Testis (tissue), 3 donors: ENCODE results near the gene ADGRE2. TPM values are rescaled to one million over a fixed set of nuclear protein-coding genes. Genes with fewer than 3 reads are reported as not detected.

ENCODE experiments used
- DNase-seq: peaks from one replicate; pipeline ENCODE4 v3.0.0-alpha.2; 2019
- H3K27ac ChIP-seq, 2 donors: fragments of 200-600 bp; sonication (generic); one replicate each; pipeline ENCODE4 v1.5.1; 2019
- H3K27me3 ChIP-seq: fragments of 200-600 bp; sonication (generic); one replicate; pipeline ENCODE4 v1.5.1; 2019
- H3K36me3 ChIP-seq: fragments of 200-600 bp; sonication (generic); one replicate; pipeline ENCODE4 v1.5.1; 2017; ENCODE audit warnings: low read depth; ENCODE audit errors: missing control alignments
- H3K4me1 ChIP-seq: fragments of 200-600 bp; sonication (generic); one replicate; pipeline ENCODE4 v1.5.1; 2019
- H3K4me3 ChIP-seq, 2 donors: fragments of 200-600 bp; sonication (generic); one replicate each; pipeline ENCODE4 v1.5.1; 2017 to 2019
- H3K9me3 ChIP-seq: fragments of 200-600 bp; sonication (generic); one replicate; pipeline ENCODE4 v1.5.1; 2017
- POLR2A ChIP-seq: fragments of 450-650 bp; IDR thresholded peaks from one replicate; pipeline ENCODE4 v1.6.1; 2017; ENCODE audit warnings: antibody characterized with exemption, mild to moderate bottlenecking, moderate library complexity
- WGBS, 2 donors: methylation state at CpG; one replicate each; pipeline ENCODE4 v1.1.5; 2018; 5-methylcytosine and 5-hydroxymethylcytosine counted together
- intact Hi-C: fragments of 100-400 bp; cut with DNase I; formaldehyde crosslinking; loops from one replicate; pipeline ENCODE4 v1.15.1; 2023; ENCODE audit warnings: low total_unique reads
- polyA plus RNA-seq: library from polyadenylated mRNA; stranded (reverse); fragments of 350-450 nt; fragmentation: Illumina TruSeq; extraction: RNeasy Lipid Tissue Mini Kit (QIAGEN cat#74804); gene quantifications from one replicate; pipeline ENCODE4 v1.2.3, GENCODE V29; 2014; ENCODE audit warnings: low read depth, low replicate concordance; ENCODE audit not compliant: insufficient read depth
- total RNA-seq, 2 donors: library from RNA; depleted of rRNA; stranded (reverse); fragments of >200 nt; gene quantifications; one replicate each; pipeline ENCODE4 v1.2.3, GENCODE V29; 2016
- TF ChIP-seq, protein P1 (sequence below), 3 experiments: fragments of 450-650 bp in 2 of 3; fragments of 200-600 bp in 1 of 3; sonication (generic) in 1 of 3; IDR thresholded peaks; one replicate each; pipeline ENCODE4 v1.5.1; 2016 to 2019; ENCODE audit warnings: antibody characterized with exemption in 3 of 3, mild to moderate bottlenecking in 2 of 3, moderate library complexity in 1 of 3

ADGRE2 gene
- total and polyA plus RNA-seq, 3 donors from 2014 or later: 0.58 to 1.6 (median 0.71) TPM

DNA sequence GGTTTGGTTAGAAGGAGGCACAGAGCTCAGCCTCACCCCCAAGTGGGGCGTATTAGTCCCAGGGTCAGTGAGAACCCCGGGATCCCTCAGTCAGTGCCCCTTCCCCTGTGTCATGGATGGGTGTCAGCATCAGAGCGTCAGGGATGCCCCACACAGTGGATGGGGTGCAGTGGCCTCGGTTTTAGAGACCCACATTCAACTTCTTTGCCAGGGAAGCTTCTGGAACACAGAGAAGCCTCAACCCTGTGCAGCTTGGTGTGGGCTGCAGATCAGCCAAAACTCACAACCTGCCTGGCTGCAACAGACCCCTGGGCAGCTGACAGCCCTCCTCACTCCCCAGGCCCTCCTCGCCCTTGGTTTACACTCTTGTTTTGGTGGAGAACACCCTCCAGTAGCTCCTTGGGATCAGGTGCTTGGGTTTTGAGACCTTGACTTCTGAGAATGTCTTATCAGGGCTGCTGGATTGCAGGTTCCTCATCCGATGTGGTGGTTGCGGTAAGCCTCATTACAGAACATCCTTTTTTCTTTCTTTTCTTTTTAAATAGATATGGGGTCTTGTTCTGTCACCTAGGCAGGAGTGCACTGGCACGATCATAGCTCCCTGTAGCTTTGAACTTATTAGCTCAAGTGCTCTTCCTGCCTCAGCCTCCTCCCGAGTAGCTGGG is 77.5 kb downstream of the ADGRE2 start:
- Histone ChIP-seq H3K4me1 (no peaks in the 10 kb centered on the region), H3K4me3 (no peak overlapping the region), H3K27ac (no peak overlapping the region), H3K9me3 (no peaks in the 10 kb centered on the region), H3K36me3 (peaks cover 4% of the 10 kb centered on the region), H3K27me3 (no peaks in the 10 kb centered on the region)
- intact Hi-C loops: no loop called here
- no peak for DNase-seq
- TF ChIP-seq POLR2A: no peak
- TF ChIP-seq, protein P1, sequence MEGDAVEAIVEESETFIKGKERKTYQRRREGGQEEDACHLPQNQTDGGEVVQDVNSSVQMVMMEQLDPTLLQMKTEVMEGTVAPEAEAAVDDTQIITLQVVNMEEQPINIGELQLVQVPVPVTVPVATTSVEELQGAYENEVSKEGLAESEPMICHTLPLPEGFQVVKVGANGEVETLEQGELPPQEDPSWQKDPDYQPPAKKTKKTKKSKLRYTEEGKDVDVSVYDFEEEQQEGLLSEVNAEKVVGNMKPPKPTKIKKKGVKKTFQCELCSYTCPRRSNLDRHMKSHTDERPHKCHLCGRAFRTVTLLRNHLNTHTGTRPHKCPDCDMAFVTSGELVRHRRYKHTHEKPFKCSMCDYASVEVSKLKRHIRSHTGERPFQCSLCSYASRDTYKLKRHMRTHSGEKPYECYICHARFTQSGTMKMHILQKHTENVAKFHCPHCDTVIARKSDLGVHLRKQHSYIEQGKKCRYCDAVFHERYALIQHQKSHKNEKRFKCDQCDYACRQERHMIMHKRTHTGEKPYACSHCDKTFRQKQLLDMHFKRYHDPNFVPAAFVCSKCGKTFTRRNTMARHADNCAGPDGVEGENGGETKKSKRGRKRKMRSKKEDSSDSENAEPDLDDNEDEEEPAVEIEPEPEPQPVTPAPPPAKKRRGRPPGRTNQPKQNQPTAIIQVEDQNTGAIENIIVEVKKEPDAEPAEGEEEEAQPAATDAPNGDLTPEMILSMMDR (IDR thresholded peaks at IDR 0.05): no peak
- 92 to 93% methylated on average over 7 to 9 of the region's 9 CpGs for WGBS, 2 donors

DNA sequence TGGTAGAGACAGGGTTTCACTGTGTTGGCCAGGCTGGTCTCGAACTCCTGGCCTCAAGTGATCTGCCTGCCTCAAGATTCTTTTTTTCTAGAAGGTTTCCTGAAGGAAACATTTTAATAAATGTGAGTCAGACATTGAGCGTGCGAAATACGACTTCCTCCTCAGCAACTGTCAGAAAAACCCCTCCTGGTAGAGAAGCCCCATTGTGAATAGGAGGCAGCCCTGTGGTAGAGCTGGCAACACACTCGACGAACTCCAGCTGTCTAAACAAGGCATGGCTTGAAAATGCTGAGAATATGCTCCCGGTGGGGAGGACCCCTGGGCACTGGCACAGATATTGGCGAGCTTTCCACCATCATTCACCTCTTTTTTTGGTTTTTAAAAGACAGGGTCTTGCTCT is 78.7 kb downstream of the ADGRE2 start:
- Histone ChIP-seq H3K27ac (no peak overlapping the region), H3K36me3 (peaks cover 4% of the 10 kb centered on the region), H3K9me3 (no peaks in the 10 kb centered on the region), H3K27me3 (no peaks in the 10 kb centered on the region), H3K4me1 (no peaks in the 10 kb centered on the region), H3K4me3 (no peak overlapping the region)
- TF ChIP-seq POLR2A: no peak
- TF ChIP-seq, protein P1 (IDR thresholded peaks at IDR 0.05): no peak
- intact Hi-C loops: no loop called here
- 89 to 93% methylated on average over 8 of the region's 8 CpGs for WGBS, 2 donors
- DNase-seq: no peak

DNA sequence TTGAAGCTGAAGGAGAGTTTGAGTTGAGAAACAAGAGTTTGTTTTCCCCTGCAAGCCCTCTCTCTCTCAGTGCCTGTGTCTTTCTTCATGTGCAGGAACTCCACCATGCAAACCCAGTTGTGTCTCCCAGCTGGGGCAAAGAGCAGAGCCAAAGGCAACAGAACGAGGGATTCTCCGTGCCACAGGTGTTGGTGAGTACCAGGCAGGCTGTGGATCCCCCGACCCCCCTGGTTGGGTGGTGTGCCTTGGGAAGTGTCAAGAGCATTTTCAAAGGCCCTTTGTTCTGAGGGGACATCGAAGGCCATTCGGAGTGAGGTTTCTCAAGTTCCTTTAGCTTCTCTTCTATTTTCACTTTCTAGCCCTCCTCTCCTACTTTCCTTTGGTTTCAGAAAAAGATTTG is 82.9 kb downstream of the ADGRE2 start:
- Histone ChIP-seq H3K4me3 (no peak overlapping the region), H3K9me3 (no peaks in the 10 kb centered on the region), H3K4me1 (no peaks in the 10 kb centered on the region), H3K27ac (no peak overlapping the region), H3K27me3 (no peaks in the 10 kb centered on the region), H3K36me3 (peaks cover 4% of the 10 kb centered on the region)
- intact Hi-C loops: no loop called here
- no peak for DNase-seq
- 94 to 95% methylated on average over 5 of the region's 5 CpGs for WGBS, 2 donors
- no peak for TF ChIP-seq POLR2A
- TF ChIP-seq, protein P1 (IDR thresholded peaks at IDR 0.05): no peak

DNA sequence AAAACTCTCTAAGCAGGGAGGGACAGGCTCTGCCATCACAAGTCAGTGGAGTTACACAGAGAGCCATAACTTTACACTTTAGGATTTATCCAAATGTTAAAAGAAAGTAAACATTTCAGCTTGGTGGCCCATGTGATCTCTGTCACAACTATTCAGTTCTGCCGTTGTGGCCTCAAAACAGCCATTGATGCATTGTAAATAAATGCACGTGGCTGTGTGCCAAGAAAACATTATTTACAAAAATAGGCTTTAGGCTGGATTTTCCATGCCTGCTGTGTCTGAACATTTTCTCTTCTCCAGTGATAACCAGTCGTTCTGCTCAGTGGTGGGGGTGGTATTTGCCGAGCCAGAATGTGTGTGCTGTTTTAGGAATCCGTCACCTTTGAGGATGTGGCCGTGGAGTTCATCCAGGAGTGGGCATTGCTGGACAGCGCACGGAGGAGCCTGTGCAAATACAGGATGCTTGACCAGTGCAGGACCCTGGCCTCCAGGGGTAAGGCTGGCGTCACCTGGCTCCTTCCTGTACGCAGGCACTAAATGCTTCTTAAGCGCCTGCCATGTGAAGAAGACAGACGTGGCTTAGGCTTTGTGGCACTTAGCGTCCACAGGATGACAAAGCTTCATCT is 83.6 kb downstream of the ADGRE2 start:
- no peak for TF ChIP-seq POLR2A
- TF ChIP-seq, protein P1 (IDR thresholded peaks at IDR 0.05): no peak
- Histone ChIP-seq H3K4me1 (no peaks in the 10 kb centered on the region), H3K27ac (no peak overlapping the region), H3K4me3 (no peak overlapping the region), H3K27me3 (no peaks in the 10 kb centered on the region), H3K36me3 (peaks cover 4% of the 10 kb centered on the region), H3K9me3 (no peaks in the 10 kb centered on the region)
- WGBS, 2 donors: 85 to 93% methylated on average over 13 of the region's 13 CpGs
- intact Hi-C loops: no loop called here
- no peak for DNase-seq
